Mucosa of gallbladder (tissue), 1 donor: ENCODE data around the gene REXO1. TPM values are rescaled to one million over a fixed set of nuclear protein-coding genes. Genes with fewer than 3 reads are reported as not detected.

ENCODE experiments used
- DNase-seq: peaks from one replicate; pipeline ENCODE4 v3.0.0-alpha.2; 2020; ENCODE audit warnings: low spot score
- total RNA-seq: library from RNA; stranded (reverse); gene quantifications from one replicate; pipeline ENCODE4 v1.2.1, GENCODE V29; 2021
- donor health status: DM: no; HTN: no; CAD: no.

REXO1 gene
- total RNA-seq, 1 donor from 2014 or later, result 39.2 TPM

DNA sequence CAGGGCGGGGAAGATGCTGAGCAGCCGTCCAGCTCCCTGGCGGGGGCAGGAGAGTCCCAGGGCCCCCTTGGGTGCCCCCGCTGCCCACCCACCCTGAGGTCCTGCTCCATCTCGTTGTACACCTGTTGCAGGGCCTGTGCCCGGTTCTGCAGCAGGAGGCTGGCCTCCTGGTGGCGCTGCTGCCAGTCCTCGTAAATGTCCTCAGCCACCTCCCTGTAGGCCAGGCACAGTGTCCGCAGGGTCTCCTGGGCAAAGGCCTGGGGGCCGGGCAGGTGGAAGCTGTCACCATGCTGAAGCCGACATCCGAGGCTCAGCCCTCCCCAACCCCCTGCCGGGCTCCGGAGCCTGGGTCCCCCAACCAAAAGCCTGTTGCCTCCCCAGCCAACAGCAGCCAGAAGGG is 56.4 kb downstream of the REXO1 start:
- DNase-seq, result no peak

DNA sequence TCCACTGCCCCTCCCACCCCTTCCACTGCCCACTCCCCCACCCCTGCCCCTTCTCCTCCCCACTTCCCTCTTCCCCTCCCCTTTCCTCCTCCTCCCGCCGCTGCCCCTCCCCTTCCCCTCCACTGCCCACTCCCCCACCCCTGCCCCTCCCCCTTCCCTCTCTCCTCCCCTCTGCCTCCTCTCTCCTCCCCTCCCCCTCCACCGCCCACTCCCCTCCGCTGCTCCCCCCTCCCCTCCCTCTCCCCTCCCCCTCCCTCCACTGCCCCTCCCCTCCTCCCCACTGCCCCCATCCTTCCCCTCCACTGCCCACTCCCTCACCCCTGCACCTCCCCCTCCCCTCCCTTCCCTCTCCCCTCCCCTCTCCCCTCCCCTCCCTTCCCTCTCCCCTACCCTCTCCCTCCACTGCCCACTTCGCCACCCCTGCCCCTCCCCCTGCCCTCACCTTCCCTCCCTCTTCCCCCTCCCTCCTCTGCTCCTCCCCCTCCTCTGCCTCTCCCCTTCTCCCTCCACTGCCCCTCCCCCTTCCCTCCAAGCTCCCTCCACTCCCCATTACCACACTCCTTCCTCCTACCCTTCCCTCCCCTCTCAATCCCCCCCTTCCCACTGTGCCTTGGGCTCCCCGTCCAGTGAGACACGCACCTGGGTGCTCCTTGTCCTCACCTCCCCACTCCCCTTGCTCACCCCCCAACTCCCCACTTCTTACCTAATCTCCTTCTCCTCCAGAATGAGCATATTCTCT is 58.1 kb downstream of the REXO1 start:
- DNase-seq, result no peak

DNA sequence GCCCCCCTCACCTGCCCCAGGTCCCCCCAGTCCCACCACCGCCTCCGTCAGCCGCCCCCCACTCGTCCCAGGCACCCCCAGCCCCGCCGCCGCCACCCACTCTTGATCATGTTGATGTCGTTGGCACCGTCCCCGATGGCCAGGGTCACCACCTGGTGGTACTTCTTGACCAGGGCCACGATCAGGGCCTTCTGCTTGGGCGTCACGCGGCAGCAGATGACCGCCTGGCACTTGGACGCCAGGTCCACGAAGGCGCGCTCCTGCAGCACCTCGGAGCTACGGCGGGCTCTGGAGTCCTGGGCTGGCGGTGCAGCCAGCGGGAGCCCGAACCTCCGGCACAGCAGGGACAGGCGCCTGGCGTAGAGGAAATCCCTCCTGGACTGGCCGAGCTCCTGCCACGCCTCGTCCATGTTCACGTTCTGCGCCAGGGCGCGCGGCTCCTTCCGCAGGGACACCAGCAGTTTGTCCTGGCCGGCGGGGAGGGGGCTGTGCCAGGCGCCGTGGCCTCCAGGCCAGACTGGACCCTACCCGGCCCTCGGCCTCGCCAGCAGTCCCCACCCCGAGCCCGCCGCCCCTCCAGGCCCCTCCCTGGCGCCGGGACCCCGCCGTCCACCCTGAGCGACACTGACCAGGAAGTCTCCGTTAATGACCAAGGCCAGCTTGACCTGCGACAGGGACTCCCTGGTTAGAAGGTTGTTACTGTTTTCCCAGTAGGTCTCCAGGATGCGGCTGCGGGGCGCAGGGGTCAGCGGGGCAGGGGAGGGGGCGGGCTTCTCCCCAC is 58.8 kb downstream of the REXO1 start:
- no peak for DNase-seq

DNA sequence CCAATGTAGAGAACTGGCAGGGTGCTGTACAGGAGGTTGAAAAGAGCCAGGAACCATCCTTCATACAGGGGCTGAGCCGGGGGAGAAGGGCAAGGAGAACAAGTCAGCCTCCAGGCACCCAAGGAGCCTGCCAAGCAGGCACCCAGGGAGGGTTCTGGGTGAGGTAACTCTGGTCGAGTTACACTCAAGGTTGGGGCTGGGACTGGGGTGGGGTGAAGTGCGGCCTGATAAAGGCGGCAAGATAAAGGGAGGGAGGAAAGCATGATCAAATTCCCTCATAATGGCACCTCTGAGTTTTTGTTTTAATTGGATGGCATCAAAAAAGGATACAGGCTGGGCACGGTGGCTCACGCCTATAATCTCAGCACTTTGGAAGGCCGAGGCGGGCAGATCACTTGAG is 61.2 kb downstream of the REXO1 start:
- DNase-seq, result no peak

DNA sequence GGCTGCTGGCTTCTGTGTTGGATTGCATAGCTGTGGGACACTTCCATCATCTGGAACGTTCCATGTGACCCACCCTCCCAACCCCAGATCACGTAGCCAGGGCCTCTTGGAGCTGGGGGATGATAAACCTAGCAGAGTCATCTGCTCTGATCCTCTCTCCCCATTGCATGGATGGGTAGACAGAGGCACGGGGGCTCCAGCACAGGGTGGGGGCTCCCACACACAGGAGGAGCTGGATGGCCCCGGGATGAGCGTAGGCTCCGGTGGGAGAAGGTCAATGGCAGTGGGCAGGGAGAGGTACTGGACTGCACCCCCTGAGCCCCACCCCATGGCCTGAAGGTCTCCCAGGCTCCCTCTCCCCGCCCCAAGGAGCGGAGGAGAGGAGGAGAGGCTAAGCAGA is 61.6 kb downstream of the REXO1 start:
- DNase-seq, result no peak

DNA sequence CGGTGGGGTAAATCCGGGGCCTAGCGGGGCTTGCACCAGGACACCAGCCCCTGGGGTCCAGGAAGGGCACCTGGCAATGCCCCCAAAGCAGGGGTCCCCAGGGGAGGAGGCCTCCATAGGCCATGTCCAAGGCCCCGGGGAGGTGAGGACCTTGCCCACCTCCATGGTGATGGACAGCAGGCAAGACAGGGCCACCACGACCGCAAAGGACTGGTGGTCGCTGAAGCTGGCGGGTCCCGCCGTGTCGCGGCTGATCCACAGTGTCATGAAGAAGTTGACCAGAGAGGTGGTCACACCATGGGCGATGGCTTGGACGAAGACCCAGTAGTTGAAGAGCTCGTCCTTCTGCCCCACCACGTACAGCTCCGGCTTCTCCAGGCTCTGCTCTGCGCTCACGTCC is 63.0 kb downstream of the REXO1 start:
- no peak for DNase-seq

DNA sequence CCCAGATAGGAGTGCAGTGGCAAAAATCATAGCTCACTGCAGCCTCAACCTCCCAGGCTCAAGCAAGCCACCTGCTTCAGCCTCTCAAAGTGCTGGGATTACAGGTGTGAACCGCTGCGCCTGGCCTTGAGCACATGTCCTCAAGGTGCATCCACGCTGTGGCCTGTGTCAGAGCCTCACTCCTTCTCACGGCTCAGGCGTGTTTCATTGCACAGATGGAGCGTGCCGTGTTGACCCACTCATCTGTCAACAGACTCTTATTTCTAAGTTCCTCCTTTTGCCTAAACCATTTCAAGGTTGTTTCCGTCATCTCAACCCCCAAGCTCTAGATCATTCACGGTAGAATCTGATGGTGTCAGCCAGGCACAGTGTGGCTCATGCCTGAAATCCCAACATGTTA is 64.4 kb downstream of the REXO1 start:
- no peak for DNase-seq

DNA sequence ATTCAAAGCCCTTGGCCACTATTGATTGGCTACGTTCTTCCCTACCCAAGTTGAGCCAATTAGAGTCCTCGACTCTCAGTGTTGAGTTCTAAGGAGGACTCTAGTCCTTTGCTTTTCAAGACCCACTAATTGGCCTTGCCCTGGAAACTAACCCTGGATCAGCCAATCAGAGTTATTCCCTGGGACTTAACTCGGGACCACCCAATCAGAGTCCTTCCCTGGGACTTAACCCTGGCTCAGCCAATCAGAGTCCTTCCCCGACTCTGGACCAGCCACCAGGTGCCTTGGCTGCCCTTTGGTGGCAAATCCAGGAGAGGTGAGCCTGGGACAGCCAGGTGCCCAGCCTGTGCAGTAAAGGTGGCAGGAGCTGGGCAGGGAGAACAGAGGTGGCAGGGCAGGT is 64.9 kb downstream of the REXO1 start:
- DNase-seq, result no peak

DNA sequence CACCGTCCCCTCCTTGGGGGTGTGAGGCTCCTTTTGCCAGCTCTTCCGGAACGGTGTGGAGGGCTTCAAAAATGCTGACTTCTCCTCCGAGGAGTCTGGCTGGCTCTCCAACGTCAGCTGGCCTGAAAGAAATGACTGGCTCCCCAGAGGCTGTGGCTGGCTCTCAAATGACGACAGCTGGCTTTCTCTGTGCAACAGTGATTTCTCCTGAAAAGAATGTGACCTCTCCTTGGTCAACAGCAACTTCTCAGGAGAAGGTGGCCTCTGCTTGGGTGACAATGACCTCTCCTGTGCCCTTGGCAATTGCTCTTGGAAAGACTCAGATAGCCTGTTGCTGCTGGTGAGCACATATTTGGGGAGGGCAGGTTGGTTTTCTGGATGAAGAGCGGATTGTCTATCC is 65.8 kb downstream of the REXO1 start:
- no peak for DNase-seq

DNA sequence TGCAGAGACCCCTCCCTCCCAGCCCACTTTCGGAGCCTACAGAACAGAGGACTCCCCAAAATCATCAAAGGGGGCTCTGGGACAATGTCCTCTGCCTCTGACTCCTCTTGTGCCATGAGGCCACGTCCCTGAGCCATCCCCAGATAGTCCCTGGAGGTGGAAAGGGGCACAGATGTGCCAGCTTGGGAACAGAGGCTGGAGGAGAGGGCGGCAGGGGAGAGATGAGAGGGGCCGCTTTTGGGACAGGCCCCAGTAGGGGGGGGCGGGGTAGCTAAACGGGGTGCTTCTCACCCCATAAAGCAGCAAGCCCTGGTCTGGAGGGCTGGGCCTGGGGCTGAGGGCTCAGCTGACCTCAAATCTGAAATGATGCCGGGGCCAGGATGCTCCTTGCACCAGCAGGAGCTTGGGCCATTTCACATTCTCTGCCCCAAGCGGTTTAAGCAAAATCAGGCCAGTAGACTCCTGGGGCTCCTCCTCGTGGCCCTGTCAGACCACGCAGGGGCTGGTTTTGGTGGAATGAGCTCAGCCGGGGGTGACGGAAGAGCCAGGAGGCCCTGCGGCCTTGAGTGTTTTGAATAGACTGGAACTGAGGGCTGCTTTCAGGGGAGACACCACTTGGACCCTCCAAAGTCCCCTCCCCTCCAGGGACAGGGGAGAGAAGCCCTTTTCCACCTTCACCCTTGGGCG is 67.9 kb downstream of the REXO1 start:
- DNase-seq, result no peak

DNA sequence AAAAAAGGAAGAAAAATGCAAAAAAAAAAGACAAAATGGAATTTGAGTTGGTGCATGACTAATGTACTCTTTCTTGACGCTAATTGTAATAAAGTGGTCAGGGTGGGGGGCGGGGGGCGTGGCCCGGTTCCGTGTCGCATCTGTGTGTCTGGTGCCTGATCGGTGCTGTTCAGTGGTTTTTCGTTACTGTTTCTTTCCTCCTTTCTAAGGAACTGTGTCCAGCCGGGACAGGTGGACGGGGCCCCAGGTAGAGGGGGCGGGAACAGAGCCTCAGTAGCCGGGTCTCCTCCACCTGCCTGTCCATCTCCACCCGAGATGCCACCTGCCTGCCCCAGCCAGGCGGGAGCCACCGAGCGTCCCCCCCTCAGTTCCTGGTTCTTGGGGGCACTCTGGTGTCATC is 68.7 kb downstream of the REXO1 start:
- DNase-seq, result no peak

DNA sequence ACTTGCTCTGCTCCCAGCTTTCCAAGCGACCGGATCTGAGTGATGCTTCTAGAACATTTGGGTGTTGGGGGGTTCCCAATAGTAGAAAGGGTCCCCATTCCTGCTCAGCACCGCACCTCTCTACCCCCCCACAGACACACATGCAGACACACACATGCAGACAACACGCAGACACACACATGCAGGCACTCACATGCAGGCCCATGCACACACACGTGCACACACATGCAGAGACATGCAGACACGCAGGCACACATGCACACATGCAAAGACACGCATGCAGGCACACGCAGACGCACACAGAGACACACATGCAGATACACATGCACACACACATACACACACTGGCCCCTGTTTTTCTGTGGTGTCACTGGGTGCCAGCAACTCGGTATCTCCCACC is 71.1 kb downstream of the REXO1 start:
- DNase-seq, result no peak

DNA sequence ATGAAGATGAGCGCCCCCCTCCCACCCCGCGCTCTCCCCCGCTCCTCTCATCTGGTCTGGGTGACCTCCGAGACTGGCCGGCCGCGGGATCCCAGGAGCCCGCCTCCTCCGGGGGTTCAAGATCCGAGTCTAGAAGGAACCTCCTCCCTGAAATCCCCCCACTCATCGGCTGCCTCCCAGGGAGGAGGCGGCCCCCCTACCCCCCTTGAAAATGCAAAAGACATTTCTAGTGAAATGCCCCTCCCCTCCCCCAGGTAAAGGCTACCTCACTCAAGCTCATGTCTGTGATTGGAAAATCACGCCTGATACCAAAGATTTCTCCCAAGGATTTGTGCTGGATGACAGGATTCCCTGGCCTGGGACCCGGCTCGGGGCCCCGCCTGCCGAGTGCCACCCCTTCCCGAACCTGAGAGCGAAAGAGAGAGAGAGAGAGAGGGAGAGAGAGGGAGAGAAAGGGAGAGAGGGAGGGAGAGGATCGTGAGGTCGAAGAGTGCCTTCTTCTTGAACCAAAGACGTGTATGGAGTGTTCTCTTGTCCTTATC is 71.6 kb downstream of the REXO1 start:
- DNase-seq, result no peak

DNA sequence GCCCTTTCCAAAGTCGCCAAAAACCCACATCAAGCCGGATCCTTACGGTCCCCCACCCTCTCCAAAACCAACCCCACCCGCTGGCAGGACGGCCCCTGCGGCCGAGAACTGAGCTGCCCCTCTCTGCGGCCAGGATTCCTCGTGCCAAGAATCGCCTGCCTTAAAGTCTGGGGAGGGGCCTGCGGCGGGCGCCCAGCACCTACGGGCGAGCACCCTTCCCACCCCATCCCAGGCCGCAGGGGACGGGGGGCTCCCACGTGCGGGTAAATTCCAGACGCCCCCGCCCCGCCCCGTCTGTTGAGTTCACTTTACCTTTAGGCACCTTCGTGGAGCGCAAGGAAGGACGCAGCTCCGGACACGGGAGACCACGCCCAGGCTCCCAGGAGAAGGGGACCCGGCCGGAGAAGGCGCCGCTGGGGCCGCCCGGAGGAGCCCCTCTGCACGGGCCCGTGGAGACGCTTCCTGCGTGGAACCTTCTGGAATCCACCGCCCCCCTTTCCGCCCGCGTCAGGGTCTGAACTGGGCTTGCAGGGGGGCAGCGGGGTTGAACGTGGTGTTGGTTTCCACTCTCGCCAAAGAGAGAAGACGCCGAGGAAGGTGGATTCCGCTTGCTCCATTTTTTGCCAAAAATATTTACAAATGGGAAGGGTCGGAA is 72.2 kb downstream of the REXO1 start:
- DNase-seq, result no peak

DNA sequence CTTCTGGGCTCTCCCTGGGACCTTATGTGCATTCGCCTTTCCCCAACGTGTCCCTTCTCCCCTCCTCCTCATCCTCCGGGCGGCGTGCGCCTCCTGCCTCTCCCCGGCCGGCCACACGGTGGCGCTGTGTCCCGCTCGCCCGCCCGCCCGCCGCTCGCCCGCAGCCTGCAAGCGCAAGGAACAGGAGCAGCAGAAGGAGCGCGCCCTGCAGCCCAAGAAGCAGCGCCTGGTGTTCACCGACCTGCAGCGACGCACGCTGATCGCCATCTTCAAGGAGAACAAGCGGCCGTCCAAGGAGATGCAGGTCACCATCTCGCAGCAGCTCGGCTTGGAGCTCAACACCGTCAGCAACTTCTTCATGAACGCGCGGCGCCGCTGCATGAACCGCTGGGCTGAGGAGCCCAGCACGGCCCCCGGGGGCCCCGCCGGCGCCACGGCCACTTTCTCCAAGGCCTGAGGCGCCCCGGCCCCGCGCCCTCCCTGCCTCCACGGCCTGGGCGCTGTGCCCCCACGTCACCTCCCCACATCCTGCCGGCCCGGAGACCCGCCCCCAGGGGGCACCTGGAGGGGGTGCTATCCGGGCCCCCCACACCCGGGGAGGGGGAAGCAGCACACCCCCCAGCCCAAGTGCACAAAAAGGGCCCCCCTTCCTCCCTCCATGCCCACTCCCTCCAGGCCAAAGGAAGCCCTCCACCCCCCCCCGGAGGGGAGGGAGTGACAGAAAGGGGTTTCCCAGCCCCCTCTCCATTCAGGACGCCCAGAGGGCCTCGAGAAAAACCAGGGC is 73.1 kb downstream of the REXO1 start:
- DNase-seq, result no peak

DNA sequence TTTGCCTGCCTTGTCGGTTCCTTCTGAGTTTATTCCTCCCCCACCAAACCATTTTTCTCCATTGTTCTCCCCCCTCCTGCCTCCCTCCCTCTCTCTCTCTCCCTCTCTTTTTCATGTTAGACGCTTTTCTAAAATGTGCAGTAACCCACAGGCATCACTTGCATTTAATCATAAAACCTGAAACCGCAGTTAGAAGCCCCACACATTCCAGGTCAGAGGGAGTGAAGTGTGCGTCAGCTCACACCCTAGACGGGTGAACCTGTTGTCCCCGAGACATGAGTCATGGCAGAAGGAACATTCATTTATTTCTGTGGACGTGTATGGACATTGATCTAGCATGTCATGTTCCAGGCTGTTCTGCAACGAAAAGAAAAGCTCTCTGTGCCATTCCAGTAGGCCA is 75.1 kb downstream of the REXO1 start:
- peak; percentile 35 for DNase-seq

DNA sequence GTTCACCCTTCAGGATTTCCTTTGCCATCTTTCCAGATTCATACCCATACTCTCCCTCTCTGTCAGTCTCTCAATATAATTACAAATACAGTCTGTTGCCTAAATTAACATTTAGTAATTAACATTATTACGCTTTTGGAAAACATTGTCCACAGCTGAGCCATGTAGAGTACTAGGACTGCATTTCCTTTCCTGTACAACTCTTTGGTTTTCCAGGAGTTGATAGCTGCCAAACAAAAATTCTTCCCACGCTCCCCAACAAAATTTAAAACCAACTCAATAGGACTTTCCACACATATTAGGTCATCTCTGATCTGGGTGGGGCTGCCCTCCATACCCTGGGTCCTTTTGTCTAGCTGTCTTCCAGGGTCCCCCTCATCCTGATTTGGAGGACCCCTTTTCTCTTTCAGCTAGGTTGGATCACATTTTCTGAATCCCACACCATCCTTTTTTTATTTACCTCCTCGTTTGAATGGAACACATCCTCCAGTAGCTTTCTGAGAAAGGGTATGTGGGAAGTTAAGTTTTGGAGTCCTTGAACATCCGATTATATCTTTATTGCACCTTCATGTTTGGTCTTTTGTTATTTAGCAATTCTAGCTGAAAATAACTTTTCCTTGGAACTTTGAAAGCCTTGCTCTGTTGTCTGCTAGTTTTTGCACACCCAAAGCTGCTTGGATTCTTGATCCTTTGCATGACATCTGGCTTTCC is 77.3 kb downstream of the REXO1 start:
- no peak for DNase-seq

DNA sequence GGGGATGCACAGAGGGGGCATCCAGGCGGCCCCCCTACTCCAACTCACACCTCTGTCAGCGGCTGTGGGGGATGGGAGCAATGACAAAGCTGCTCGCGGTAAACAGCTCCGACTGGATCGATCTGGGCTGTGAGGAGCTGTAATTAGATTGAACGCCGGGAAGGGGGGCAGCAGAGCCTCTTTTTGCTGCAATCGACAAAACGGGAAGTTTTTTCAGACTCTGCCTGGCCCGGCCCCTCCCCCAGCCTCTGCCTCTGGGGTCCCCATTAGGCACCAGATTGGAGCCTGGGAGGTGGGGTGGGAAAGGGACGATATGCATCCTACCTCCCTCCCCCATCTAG is 78.7 kb downstream of the REXO1 start:
- DNase-seq, result no peak

DNA sequence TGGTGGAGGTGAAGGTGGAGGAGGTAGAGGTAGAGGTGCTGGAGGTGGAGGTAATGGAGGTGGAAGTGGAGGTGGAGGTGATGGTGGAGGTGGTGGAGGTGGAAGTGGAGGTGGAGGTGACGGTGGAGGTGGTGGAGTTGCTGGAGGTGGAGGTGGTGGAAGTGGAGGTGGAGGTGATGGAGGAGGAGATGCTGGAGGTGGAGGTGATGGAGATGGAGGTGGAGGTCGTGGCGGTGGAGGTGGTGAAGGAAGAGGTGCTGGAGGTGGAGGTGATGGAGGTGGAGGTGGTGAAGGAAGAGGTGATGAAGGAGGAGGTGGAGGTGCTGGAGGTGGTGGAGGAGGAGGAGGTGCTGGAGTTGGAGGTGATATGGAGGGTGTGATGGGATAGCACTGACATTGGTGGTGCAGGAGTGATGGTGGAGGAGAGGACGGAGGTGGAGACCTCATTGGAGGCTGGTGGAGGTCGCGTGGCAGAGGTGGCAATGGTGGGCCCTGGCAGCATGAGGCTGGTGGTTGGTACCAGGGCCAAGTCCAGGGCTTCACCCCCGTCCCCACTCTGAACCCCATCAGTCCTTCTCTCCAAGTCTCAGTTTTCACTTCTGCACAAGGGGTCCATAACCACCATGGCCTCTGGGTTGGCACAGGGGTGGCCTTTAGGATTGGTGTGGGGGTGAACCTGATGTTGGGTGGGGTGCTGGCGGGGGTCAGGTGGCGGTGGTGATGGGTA is 79.2 kb downstream of the REXO1 start:
- DNase-seq, result no peak

DNA sequence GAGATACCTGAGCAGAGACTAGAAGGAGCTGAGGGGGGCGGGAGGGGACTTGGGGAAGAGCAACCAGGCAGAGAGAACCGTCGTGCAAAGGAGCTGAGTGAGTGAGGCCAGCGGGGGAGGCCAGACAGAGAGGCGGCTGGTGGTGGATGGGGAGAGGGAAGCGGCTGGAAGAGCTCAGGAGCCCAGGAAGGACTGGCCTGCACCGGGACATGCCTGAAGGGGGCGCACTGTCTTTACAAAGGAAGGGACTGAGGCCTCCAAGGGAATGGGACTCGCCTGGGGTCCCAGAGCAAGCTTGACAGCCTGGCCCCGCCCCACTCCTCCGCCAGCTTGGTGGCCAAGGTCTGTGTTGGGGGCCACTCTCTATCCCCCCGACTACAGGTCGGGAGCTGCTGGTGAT is 80.0 kb downstream of the REXO1 start:
- no peak for DNase-seq
